T-helper 1 cell treated with Interleukin-12 subunit alpha and Interleukin-12 subunit beta and Interleukin-4 antibody, amounts not matched to agents 30 μg/mL and 1 μg/mL, for 36 hours (primary cell): ENCODE data around the gene PTPRN2.

ENCODE experiments used
- H3K27ac Mint-ChIP-seq: one replicate; pipeline ENCODE4 v1.8.0; 2021; ENCODE audit warnings: mild to moderate bottlenecking, mixed read lengths
- H3K27me3 Mint-ChIP-seq: one replicate; pipeline ENCODE4 v1.8.0; 2021; ENCODE audit warnings: low read depth, mixed read lengths
- H3K36me3 Mint-ChIP-seq: one replicate; pipeline ENCODE4 v1.8.0; 2021; ENCODE audit warnings: low read depth, mixed read lengths
- H3K4me1 Mint-ChIP-seq: one replicate; pipeline ENCODE4 v1.8.0; 2021; ENCODE audit warnings: low read depth, mixed read lengths
- H3K4me3 Mint-ChIP-seq: one replicate; pipeline ENCODE4 v1.8.0; 2021; ENCODE audit warnings: mild to moderate bottlenecking, moderate library complexity, mixed read lengths
- H3K9me3 Mint-ChIP-seq: one replicate; pipeline ENCODE4 v1.8.0; 2021; ENCODE audit warnings: mixed read lengths

PTPRN2 gene

GRCh38 chr7:157685430-157686284, 902.0 kb downstream of the PTPRN2 start:
- H3K4me1 Mint-ChIP-seq = peaks cover 4% of the 10 kb centered on the region
- no peak overlapping the region for H3K27ac Mint-ChIP-seq
- no peaks in the 10 kb centered on the region for H3K9me3 Mint-ChIP-seq
- no peak overlapping the region for H3K4me3 Mint-ChIP-seq
- peaks cover 69% of the 10 kb centered on the region for H3K27me3 Mint-ChIP-seq
- H3K36me3 Mint-ChIP-seq = peaks cover 2% of the 10 kb centered on the region

DNA sequence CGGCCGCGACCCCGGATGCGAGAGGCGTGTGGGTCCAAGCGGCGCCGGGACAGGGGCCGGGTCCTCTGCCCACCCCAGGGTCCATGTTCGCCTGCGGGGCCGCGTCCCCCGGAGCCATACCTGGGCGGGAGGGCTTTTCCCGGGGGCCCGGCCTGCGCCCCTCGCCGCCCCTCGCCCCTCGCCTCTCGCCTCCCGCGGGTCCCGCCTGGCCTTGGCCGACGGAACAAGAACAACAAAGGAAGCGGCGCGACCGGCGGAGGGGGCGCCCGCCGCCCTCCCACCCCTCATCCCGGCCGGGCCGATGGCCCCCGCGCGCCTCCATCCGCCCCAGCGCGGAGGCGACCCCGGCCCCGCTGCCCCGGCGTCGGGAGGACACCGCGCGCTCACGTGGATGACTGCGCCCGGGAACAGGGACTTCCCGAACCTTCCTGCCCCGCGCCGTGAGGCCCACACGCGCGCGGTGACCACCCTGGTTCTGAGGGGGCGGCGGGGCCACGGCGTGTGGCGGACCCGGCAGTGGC, 902.7 kb downstream of the PTPRN2 start:
- Mint-ChIP-seq H3K4me3 (no peak overlapping the region), H3K9me3 (no peaks in the 10 kb centered on the region), H3K36me3 (peaks cover 2% of the 10 kb centered on the region), H3K4me1 (peaks cover 4% of the 10 kb centered on the region), H3K27me3 (peaks cover 73% of the 10 kb centered on the region), H3K27ac (no peak overlapping the region)

DNA sequence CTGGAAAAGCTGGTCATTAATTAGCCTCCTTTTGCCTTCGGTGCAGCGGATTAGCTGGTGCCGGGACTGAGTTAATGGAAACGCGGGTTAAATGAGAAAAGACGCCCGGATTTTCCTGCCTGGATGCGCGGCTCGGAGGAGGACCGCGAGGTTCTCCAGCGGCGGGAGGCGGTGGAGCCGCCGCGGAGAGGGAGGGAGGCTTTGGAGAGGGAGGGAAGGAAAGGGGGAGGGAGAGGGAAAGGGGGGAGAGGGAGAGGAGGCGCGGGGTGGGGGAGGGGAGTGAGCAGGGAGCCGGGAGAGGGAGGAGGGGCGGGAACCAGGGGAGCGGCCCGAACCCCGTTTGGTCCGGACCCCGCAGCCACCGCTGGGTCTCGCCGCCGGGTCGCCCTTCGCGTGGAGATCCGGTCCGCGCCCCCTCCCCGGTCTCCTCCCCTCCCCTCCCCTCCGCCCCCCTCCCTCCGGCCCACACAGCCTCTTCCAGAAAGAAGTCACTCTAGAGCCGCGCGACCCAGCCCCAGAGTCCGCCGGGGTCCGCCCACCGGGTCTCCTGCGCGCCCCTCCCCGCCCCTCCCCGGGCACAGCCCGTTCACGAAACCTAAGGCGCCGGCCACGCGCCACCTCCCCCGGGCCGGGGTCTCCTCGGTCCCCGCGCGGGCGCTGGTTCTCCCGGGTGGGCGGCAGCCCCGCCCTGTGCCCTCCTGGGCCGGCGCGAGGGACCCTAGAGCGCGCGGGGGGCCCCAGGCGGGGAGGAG, 903.3 kb downstream of the PTPRN2 start:
- Mint-ChIP-seq H3K4me1 (peaks cover 4% of the 10 kb centered on the region), H3K36me3 (peaks cover 2% of the 10 kb centered on the region), H3K27me3 (peaks cover 78% of the 10 kb centered on the region), H3K4me3 (no peak overlapping the region), H3K27ac (peak overlapping the region; percentile 63), H3K9me3 (no peaks in the 10 kb centered on the region)

DNA sequence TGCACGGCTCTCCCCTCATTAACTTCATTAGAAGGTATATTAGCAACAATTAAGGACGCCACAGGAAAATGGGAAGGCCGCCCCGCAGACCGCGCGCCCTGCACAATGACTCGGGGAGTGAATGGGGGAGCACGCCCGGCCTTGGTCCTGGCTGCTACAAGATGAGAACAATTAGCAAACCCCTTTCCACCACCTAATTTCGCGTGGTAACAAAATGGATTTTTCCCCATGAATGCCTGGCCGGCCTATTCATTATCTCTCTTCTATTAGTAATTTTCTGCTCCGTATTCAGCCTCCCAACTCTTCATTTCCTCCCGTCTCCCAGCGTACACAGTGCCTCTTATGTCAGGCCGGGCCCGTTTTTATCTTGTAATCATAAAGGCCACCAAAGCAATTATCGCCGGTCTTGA, 903.9 kb downstream of the PTPRN2 start:
- Mint-ChIP-seq H3K27me3 (peaks cover 83% of the 10 kb centered on the region), H3K4me1 (peaks cover 4% of the 10 kb centered on the region), H3K9me3 (no peaks in the 10 kb centered on the region), H3K27ac (peak overlapping the region; percentile 63), H3K36me3 (peaks cover 2% of the 10 kb centered on the region), H3K4me3 (no peak overlapping the region)

GRCh38 chr7:157682946-157683746, 904.5 kb downstream of the PTPRN2 start:
- peaks cover 2% of the 10 kb centered on the region for H3K36me3 Mint-ChIP-seq
- no peak overlapping the region for H3K4me3 Mint-ChIP-seq
- peaks cover 84% of the 10 kb centered on the region for H3K27me3 Mint-ChIP-seq
- H3K27ac Mint-ChIP-seq = peak overlapping the region; percentile 55
- peaks cover 4% of the 10 kb centered on the region for H3K4me1 Mint-ChIP-seq
- no peaks in the 10 kb centered on the region for H3K9me3 Mint-ChIP-seq

GRCh38 chr7:157682064-157682945, 905.3 kb downstream of the PTPRN2 start:
- H3K4me3 Mint-ChIP-seq = no peak overlapping the region
- H3K27me3 Mint-ChIP-seq = peaks cover 84% of the 10 kb centered on the region
- H3K36me3 Mint-ChIP-seq = peaks cover 2% of the 10 kb centered on the region

DNA sequence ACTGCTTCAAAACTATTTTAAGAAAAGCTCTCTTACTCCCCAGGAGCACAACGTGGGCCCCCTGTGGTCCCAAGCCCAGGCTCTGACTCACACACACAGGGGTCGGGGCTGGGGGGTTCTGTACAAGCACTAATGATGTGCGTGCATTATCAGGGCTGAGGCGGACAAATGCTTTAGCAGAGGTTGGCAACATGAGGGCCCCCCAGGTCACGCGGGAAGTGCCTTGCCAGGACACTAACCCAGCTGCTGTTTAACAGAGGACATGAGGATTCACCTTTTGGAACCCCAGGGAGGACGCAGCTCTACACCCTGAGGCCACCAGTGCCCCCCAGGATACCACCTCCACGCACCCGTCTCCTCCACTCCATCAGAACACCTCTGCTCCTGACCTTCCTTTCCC, 908.0 kb downstream of the PTPRN2 start:
- Mint-ChIP-seq H3K27ac (no peak overlapping the region), H3K36me3 (peaks cover 2% of the 10 kb centered on the region), H3K9me3 (no peaks in the 10 kb centered on the region), H3K4me3 (no peak overlapping the region), H3K4me1 (peaks cover 4% of the 10 kb centered on the region), H3K27me3 (peaks cover 82% of the 10 kb centered on the region)

More at GRCh38 chr7:157682064-157682945, 905.3 kb downstream of the PTPRN2 start:
- Mint-ChIP-seq H3K27ac (peak overlapping the region; percentile 55), H3K9me3 (no peaks in the 10 kb centered on the region), H3K4me1 (peaks cover 4% of the 10 kb centered on the region)

DNA sequence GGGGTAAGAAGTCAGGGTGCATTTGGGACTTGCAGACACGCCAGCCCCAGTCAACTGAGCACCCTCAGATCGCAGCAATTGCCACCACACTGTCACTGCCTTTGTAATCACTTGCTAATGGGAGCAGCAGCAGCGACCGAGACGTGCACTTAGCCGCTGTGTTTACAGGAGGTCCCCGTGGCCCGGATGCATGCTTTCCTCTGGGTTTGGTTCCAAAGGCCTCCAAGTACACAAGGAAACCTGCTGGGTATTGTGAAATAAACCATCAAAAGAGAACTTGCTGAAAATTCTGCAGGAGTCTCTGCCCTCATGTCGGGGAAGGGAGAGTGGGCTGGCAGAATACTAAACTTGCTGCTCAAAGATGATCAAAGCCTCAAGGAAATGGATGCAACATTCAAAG, 909.1 kb downstream of the PTPRN2 start:
- Mint-ChIP-seq H3K4me3 (no peak overlapping the region), H3K4me1 (no peaks in the 10 kb centered on the region), H3K27ac (no peak overlapping the region), H3K27me3 (peaks cover 75% of the 10 kb centered on the region), H3K36me3 (peaks cover 2% of the 10 kb centered on the region), H3K9me3 (no peaks in the 10 kb centered on the region)

DNA sequence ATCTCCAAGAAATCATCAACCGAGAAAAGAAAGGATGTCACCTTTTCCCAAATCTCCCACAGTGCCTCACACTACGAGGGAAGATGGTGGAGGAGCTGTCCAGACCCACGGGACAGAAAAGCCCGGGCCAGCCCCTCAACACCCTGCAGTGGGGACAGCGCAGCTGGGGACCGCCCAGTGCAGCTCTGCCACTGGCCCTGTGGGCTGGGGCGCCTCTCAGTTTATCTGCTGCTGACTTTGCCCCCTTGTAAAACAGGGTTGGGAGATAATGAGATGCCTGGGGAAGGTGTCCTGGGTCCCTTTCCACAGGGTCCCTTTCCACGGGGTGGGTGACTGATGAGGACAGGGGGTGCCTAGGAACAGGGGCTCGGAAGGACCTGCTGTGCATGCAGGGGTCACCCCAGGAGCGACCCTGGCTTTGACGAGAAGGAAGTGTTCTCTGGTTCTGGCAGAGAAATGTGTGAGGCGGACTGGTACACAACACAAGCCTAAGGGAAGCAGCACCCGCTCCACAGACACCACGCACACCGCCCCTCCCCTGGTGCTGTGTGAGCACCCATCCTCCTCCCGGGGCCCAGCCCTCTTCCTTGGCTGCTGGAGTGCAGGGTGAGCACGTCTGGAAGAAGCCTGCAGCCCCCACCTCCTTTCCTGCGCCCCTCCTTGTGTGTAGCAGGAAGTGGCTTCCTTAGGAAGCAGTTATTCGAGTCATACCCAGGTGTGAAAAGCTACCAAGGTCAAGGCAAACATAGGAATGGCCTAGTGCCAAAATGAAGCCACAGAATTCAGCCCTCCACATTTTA, 911.0 kb downstream of the PTPRN2 start:
- H3K27me3 Mint-ChIP-seq = peaks cover 64% of the 10 kb centered on the region
- no peak overlapping the region for H3K4me3 Mint-ChIP-seq
- H3K36me3 Mint-ChIP-seq = peaks cover 2% of the 10 kb centered on the region
- H3K9me3 Mint-ChIP-seq = no peaks in the 10 kb centered on the region
- no peak overlapping the region for H3K27ac Mint-ChIP-seq
- H3K4me1 Mint-ChIP-seq = no peaks in the 10 kb centered on the region

GRCh38 chr7:157676001-157676400, 911.6 kb downstream of the PTPRN2 start:
- H3K4me3 Mint-ChIP-seq = no peak overlapping the region
- no peaks in the 10 kb centered on the region for H3K4me1 Mint-ChIP-seq
- no peak overlapping the region for H3K27ac Mint-ChIP-seq
- no peaks in the 10 kb centered on the region for H3K36me3 Mint-ChIP-seq
- peaks cover 58% of the 10 kb centered on the region for H3K27me3 Mint-ChIP-seq
- no peaks in the 10 kb centered on the region for H3K9me3 Mint-ChIP-seq

DNA sequence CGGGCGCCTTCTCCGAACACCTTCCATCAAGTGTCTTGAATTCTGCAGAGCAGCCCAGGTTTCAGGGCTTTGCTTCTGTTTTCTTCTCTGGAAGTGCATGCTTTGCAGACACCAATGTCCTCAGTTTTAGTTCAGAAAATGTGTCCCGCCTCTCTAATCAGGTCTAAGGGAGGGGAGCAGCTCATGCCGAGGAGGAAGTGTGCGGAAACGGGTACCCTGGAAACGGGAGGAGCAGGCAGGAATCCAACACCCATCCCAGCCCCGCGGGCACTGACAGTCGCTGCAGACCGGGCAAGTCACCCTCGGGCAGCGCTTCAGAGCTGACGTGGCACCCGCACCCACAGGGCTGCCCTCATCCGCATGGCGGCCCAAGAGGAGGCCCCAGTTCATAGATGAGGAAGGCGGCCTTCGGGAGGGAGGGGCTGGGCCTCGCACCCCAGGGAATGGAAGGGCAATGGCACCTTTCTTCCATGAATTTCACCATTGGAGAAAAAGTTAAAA, 912.1 kb downstream of the PTPRN2 start:
- H3K36me3 Mint-ChIP-seq = no peaks in the 10 kb centered on the region
- H3K27ac Mint-ChIP-seq = no peak overlapping the region
- no peaks in the 10 kb centered on the region for H3K9me3 Mint-ChIP-seq
- H3K4me1 Mint-ChIP-seq = no peaks in the 10 kb centered on the region
- H3K4me3 Mint-ChIP-seq = no peak overlapping the region
- H3K27me3 Mint-ChIP-seq = peaks cover 54% of the 10 kb centered on the region

DNA sequence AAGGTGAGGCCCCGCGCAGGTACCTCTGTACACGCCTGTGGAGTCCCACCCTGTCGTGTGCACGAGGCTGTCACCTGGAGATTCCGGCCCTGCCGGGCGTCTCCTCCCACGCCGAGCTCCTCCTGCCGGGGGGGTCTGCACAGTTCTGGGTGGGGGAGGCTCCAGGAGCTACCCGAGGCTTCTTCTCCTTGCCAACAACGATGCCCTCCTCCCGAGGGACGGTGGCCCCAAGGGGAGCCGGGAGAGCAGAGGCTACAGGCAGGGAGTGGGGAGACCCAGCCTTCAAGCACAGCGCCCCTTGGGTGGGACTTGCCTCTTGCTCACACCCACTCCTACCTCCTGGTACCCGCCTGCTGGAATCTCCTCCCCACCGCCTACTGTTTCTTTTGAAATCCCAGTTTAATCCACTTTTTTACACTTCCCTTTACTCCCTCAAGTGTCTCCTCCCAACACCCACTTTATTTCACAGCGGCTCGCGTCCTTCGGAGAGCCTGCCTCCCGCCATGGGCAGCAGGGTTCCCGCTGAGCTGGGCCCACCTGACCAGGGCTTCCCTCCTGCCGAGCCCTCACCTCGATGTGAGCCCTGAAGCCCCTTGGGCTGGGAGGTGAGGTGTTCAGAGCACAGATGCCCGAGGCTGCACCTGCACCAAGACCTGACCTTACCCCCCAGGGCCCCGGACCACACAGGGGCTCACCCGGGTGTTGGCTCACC, 912.8 kb downstream of the PTPRN2 start:
- no peak overlapping the region for H3K4me3 Mint-ChIP-seq
- H3K27me3 Mint-ChIP-seq = peaks cover 53% of the 10 kb centered on the region
- H3K9me3 Mint-ChIP-seq = no peaks in the 10 kb centered on the region
- H3K4me1 Mint-ChIP-seq = no peaks in the 10 kb centered on the region
- H3K36me3 Mint-ChIP-seq = no peaks in the 10 kb centered on the region
- H3K27ac Mint-ChIP-seq = no peak overlapping the region
